ENCODE measurements around the gene ASPHD1. TPM values are rescaled to one million over a fixed set of nuclear protein-coding genes. Genes with fewer than 3 reads are reported as not detected.

ASPHD1 gene
- total RNA-seq, 1 experiment from 2014 or later = 2.0 TPM

- H3K27ac ChIP-seq (ENCODE audit: low read depth, low read length, poor library complexity, severe bottlenecking) = no peak overlapping the region
- no peak for DNase-seq (ENCODE audit: low spot score)
- H3K4me3 ChIP-seq (ENCODE audit: low read depth, low read length, poor library complexity, severe bottlenecking) = no peak overlapping the region
- ChIA-PET CTCF (no interaction called here), POLR2A (ENCODE audit: low non-redundant PET) (no interaction called here)
- no peaks in the 10 kb centered on the region for H3K4me1 ChIP-seq (ENCODE audit: insufficient read depth, low read length, poor library complexity, severe bottlenecking)
- TF ChIP-seq CTCF (conservative IDR thresholded peaks at IDR 0.05; ENCODE audit: low read depth, low read length) = no peak
- no peak for TF ChIP-seq EZH2 (IDR thresholded peaks at IDR 0.05; ENCODE audit: borderline replicate concordance, low read depth, low read length, poor library complexity, severe bottlenecking)
- H3K9me3 ChIP-seq (ENCODE audit: low read depth, low read length, poor library complexity, severe bottlenecking) = no peaks in the 10 kb centered on the region
- no TSS peak for BruUV-seq (replicated peaks)
- intact Hi-C loops (cut with micrococcal nuclease; ENCODE audit: unreplicated experiment) = no loop called here
- H3K36me3 ChIP-seq (ENCODE audit: insufficient read depth, low read length, poor library complexity, severe bottlenecking) = no peaks in the 10 kb centered on the region
- no peaks in the 10 kb centered on the region for H3K27me3 ChIP-seq (replicated peaks; ENCODE audit: insufficient read depth, low read depth, low read length, poor library complexity)
These were observed 4.7 kb downstream of the ASPHD1 start for GRCh38 chr16:29904947-29905346.

- ChIA-PET CTCF (no interaction called here), POLR2A (ENCODE audit: low non-redundant PET) (no interaction called here)
- Histone ChIP-seq H3K27ac (ENCODE audit: low read depth, low read length, poor library complexity, severe bottlenecking) (no peak overlapping the region), H3K27me3 (replicated peaks; ENCODE audit: insufficient read depth, low read depth, low read length, poor library complexity) (no peaks in the 10 kb centered on the region), H3K4me1 (ENCODE audit: insufficient read depth, low read length, poor library complexity, severe bottlenecking) (no peaks in the 10 kb centered on the region), H3K36me3 (ENCODE audit: insufficient read depth, low read length, poor library complexity, severe bottlenecking) (no peaks in the 10 kb centered on the region), H3K9me3 (ENCODE audit: low read depth, low read length, poor library complexity, severe bottlenecking) (no peaks in the 10 kb centered on the region), H3K4me3 (ENCODE audit: low read depth, low read length, poor library complexity, severe bottlenecking) (no peak overlapping the region)
- no TSS peak for BruUV-seq (replicated peaks)
- TF ChIP-seq EZH2 (IDR thresholded peaks at IDR 0.05; ENCODE audit: borderline replicate concordance, low read depth, low read length, poor library complexity, severe bottlenecking) = no peak
- no peak for TF ChIP-seq CTCF (conservative IDR thresholded peaks at IDR 0.05; ENCODE audit: low read depth, low read length)
- no peak for DNase-seq (ENCODE audit: low spot score)
- intact Hi-C loops (cut with micrococcal nuclease; ENCODE audit: unreplicated experiment) = no loop called here
These were observed 5.4 kb downstream of the ASPHD1 start for GRCh38 chr16:29905668-29906067.

- Histone ChIP-seq H3K27me3 (replicated peaks; ENCODE audit: insufficient read depth, low read depth, low read length, poor library complexity) (no peaks in the 10 kb centered on the region), H3K4me3 (ENCODE audit: low read depth, low read length, poor library complexity, severe bottlenecking) (no peak overlapping the region), H3K27ac (ENCODE audit: low read depth, low read length, poor library complexity, severe bottlenecking) (no peak overlapping the region), H3K9me3 (ENCODE audit: low read depth, low read length, poor library complexity, severe bottlenecking) (no peaks in the 10 kb centered on the region), H3K36me3 (ENCODE audit: insufficient read depth, low read length, poor library complexity, severe bottlenecking) (no peaks in the 10 kb centered on the region), H3K4me1 (ENCODE audit: insufficient read depth, low read length, poor library complexity, severe bottlenecking) (no peaks in the 10 kb centered on the region)
- DNase-seq (ENCODE audit: low spot score) = no peak
- TF ChIP-seq CTCF (conservative IDR thresholded peaks at IDR 0.05; ENCODE audit: low read depth, low read length) = no peak
- no TSS peak for BruUV-seq (replicated peaks)
- POLR2A ChIA-PET (ENCODE audit: low non-redundant PET) = no interaction called here
- CTCF ChIA-PET = no interaction called here
- intact Hi-C loops (cut with micrococcal nuclease; ENCODE audit: unreplicated experiment) = no loop called here
These were observed 6.4 kb downstream of the ASPHD1 start for GRCh38 chr16:29906520-29907244.

Measured in A673 (cell line).